Measurements from ENCODE around the gene CCDC179.

The CCDC179 gene

DNA sequence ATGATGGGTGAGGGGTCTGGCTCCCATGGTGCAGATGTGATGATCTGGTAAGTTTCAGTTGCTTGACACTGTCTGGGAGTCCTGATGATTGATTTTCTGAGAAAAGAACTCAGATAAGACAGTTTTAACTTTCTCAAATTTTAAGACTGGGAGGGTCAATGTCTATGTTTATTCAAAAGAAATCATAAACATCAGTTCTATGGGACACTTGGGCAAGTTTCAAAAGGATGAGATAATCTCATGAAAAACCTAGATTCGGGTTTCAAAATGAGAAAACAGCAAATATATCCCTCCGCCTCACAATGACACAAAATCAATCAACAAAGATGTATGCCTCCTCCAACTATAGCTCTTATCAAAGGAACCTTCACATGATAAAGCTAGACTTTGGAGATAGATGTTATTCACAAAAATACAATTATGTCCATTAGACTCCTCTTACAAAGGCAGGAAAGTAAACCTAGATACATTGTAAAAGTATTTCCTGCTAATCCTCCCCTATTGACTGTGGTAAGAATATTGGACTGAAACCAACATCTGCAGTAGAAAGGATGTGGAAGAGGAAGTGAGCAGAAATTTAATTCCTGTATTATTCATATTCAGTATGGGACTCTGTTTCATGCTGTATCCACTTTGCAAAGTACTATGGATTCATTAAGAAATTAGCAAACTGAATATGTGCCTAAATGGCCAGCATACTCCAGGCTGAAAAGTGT is 52.3 kb downstream of the CCDC179 start:
- DNase-seq (ENCODE audit: low read depth in 3 of 3): no peak

DNA sequence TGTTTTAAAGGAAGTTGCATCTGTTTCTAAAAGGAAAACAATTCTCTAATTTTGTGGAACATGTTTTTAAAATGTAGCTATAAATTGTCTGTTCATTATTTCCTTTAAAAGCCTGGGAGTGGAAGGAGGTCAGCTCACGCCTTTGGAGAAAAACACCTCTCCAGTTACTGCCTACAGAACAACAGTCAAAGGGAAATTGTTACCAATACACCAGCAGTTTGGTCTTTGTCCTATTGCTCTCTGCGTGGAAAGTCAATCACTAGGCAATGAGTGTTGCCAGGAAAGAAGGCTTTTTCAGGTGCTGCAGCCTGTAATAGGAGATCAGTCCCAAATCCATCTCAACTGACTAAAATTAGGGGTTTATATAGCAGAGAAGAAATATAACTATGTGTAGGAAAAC is 52.9 kb downstream of the CCDC179 start:
- DNase-seq (ENCODE audit: low read depth in 3 of 3): no peak

DNA sequence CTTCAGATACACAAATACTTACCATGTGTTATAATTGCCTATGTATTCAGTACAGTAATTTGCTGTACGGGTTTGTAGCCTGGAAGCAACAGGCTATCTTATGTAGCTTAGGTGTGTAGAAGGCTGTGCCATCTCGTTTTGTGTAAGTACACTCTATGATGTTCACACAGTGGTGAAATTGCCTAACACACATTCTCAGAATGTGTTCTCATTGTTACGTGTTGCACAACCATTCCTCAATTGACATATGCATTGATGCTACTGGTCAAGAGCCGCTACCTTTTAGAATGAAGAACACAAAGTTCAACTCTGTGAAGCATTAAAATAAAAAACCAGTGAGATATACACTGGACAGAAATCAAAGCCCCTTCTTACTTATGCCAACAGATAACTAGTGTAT is 57.4 kb downstream of the CCDC179 start:
- no peak for DNase-seq (ENCODE audit: low read depth in 3 of 3)

DNA sequence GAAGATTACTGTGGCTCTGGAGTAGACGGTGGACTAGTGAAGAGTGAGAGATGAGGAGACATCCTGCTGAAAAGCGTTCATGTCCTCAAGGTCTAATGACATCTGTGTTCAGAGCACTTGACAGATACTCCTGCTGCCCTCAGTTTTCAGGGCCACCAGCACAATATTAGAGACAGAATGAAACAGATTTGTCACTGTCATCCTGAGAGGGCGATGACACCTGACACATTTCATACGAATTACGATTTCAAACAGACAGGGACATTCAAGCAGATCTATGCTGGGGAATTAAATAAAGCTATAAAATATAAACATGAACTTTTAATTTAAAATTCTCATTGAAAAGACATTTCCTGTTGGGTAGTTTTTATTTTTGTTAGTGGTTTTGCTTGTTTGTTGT is 59.8 kb downstream of the CCDC179 start:
- no peak for DNase-seq (ENCODE audit: low read depth in 3 of 3)

DNA sequence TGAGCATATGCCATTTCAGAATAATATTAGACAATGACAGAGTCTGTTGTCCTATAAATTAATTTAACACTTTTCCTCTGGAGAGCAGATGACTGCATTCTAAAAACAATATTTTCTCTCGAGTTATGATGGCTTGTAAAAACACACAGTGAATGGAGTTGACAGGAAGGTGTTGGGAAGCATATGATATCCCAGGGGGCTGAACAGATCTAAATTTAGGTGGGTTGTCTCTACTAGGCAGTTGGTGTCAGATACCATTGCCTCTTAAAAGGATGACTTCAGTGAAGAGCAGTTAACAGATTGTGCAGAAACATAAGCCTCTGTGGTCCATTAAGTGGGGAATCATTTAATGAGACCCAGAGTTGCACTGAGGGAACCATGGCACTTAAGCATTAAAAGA is 61.4 kb downstream of the CCDC179 start:
- DNase-seq (ENCODE audit: low read depth in 3 of 3): no peak

DNA sequence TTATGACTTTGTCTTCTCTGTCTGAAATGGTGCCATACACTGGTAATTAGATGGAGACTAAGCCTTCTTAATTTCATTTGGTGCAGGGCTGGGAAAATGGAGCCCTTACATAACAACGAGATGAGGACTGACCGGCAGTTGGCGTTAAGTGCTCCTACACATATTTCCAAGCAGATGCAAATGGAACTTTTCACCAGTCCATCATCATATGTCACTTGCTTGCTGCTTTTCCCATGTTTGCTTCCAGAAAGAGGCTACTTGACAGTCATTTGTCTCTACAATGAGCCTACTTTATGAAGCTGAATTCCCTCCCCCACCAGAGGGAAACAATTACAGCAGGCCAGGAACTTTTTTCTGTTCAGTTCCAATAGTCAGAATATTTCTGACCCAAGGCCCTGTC is 63.2 kb downstream of the CCDC179 start:
- no peak for DNase-seq (ENCODE audit: low read depth in 3 of 3)
